ENCODE results near the gene OSMR. TPM values are rescaled to one million over a fixed set of nuclear protein-coding genes. Genes with fewer than 3 reads are reported as not detected.
A peak's percentile ranks its signal among the peaks of the same experiment; 100 is the strongest.

OSMR gene
- total and polyA plus RNA-seq, 2 donors (not counting 3 experiments of a cell fraction or from before 2014, with no cell fraction given), result 6.1 to 19.7 TPM

- BruUV-seq (replicated peaks), result no TSS peak
- no peaks in the 10 kb centered on the region for H3K36me3 ChIP-seq (ENCODE audit: control insufficient read depth in 2 of 2, extremely low read depth in 1 of 2, insufficient read depth in 2 of 2, low read length in 2 of 2)
- DNase-seq (ENCODE audit: low read depth, low spot score), result peak; percentile 87
- H3K4me3 ChIP-seq (replicated peaks in 1 of 3; ENCODE audit: insufficient read depth in 1 of 3, low read depth in 1 of 3, low read length in 3 of 3), result no peak overlapping the region
- intact Hi-C loops (cut with micrococcal nuclease), result loop anchor here (1.0 to 5.0 kb wide), 2 partner anchors 27 to 220 kb away; no protein-coding TSS in a partner anchor
- FAIRE-seq, result peak; percentile 96
- H3K27me3 ChIP-seq (ENCODE audit: control insufficient read depth in 2 of 2, insufficient read depth in 2 of 2, low read length in 2 of 2), result peaks cover 0 to 4% of the 10 kb centered on the region in 2 experiments
- ChIA-PET POLR2A (no interaction called here), CTCF (interaction anchor here (0.8 to 2.3 kb wide), 5 partner anchors 25 to 430 kb away, joined by 3 to 13 read pairs (median 3); partner anchors contain the start of gene OSMR)
- H3K4me1 ChIP-seq (ENCODE audit: control insufficient read depth, extremely low read depth, insufficient read depth, low read length), result peaks cover 13% of the 10 kb centered on the region
- dilution Hi-C loops (cut with MboI; ENCODE audit: extremely low pct_ligation_motif_present, low sequenced_read_pairs), result no loop called here
- H3K9ac ChIP-seq (replicated peaks; ENCODE audit: extremely low read depth, insufficient read depth, low read length), result no peak overlapping the region
- H3K79me2 ChIP-seq (ENCODE audit: control insufficient read depth, insufficient read depth, low read length), result no peaks in the 10 kb centered on the region
- no peak overlapping the region for H2AFZ ChIP-seq (ENCODE audit: low read depth, low read length)
- H3K9me3 ChIP-seq (replicated peaks; ENCODE audit: control insufficient read depth, insufficient read depth, low read length), result no peaks in the 10 kb centered on the region
- TF ChIP-seq FOS (IDR thresholded peaks at IDR 0.05; ENCODE audit: borderline replicate concordance, insufficient read depth, low read length) (peak; percentile 97), MAX (IDR thresholded peaks at IDR 0.05; ENCODE audit: insufficient read depth, insufficient read length) (no peak), EZH2 (IDR thresholded peaks at IDR 0.05; ENCODE audit: borderline replicate concordance, low read depth, low read length, severe bottlenecking) (no peak), GATA2 (IDR thresholded peaks at IDR 0.05; ENCODE audit: insufficient read depth, insufficient read length, low read depth, low read length) (peak; percentile 93), JUN (IDR thresholded peaks at IDR 0.05; ENCODE audit: borderline replicate concordance, insufficient read depth, insufficient read length, low read depth) (peak; percentile 81), POLR2AphosphoS5 (IDR thresholded peaks at IDR 0.05; ENCODE audit: insufficient read depth, low read depth, low read length) (peak; percentile 70), CTCF (IDR thresholded peaks at IDR 0.05; ENCODE audit: extremely low read depth in 1 of 2, insufficient read depth in 1 of 2, low read depth in 1 of 2, low read length in 2 of 2) (no peak)
- H3K4me2 ChIP-seq (ENCODE audit: insufficient read depth, low read length), result peak overlapping the region; percentile 24
- peak overlapping the region; percentile 43 for H3K27ac ChIP-seq (ENCODE audit: insufficient read depth, low read depth, low read length)
- no peaks in the 10 kb centered on the region for H3K9me1 ChIP-seq (replicated peaks; ENCODE audit: control insufficient read depth, extremely low read depth, insufficient read depth, low read length)
- no peaks in the 10 kb centered on the region for H4K20me1 ChIP-seq (replicated peaks; ENCODE audit: control insufficient read depth, extremely low read depth, insufficient read depth, low read length)
Measured at GRCh38 chr5:38871790-38872551, 26.2 kb downstream of the OSMR start.
